Measurements from ENCODE around the gene NDUFAF7.
"Not testable (repeated sequence)": the region's sequence is repeated elsewhere in the genome, so short reads cannot be mapped to it uniquely, and the experiment has no call there.

The NDUFAF7 gene

GRCh38 chr2:37231241-37232130, at the start of gene NDUFAF7, which contains the start of gene CEBPZ:
Gene NDUFAF7, plus strand, starts transcription at chr2:37231658. Its CDS starts 48 bp downstream, at chr2:37231706.
Gene CEBPZ, minus strand, starts transcription at chr2:37231596. Its CDS starts 29 bp downstream, at chr2:37231567.
- peak; percentile 69 to 73 for DNase-seq (ENCODE audit: low read depth in 2 of 2)

- DNase-seq (ENCODE audit: low read depth in 2 of 2): no peak
Measured at GRCh38 chr2:37181726-37182684, 49.5 kb upstream of the NDUFAF7 start.

GRCh38 chr2:37188570-37188969, 42.9 kb upstream of the NDUFAF7 start, which contains the start of gene SULT6B1:
Gene SULT6B1, minus strand, starts transcription at chr2:37188670. Its CDS starts 30 bp downstream, at chr2:37188640.
- no peak for DNase-seq (ENCODE audit: low read depth in 2 of 2)

GRCh38 chr2:37189452-37190153, 41.9 kb upstream of the NDUFAF7 start:
- DNase-seq (ENCODE audit: low read depth in 2 of 2): no peak

GRCh38 chr2:37190290-37190689, 41.2 kb upstream of the NDUFAF7 start:
- no peak for DNase-seq (ENCODE audit: low read depth in 2 of 2)

- DNase-seq (ENCODE audit: low read depth in 2 of 2): no peak
Measured at GRCh38 chr2:37191253-37191652, 40.2 kb upstream of the NDUFAF7 start.

GRCh38 chr2:37191747-37192146, 39.7 kb upstream of the NDUFAF7 start:
- no peak for DNase-seq (ENCODE audit: low read depth in 2 of 2)

GRCh38 chr2:37192551-37192950, 38.9 kb upstream of the NDUFAF7 start:
- no peak for DNase-seq (ENCODE audit: low read depth in 2 of 2)

GRCh38 chr2:37195862-37196319, 35.6 kb upstream of the NDUFAF7 start:
- DNase-seq (ENCODE audit: low read depth in 2 of 2): not testable (repeated sequence)

GRCh38 chr2:37196320-37197195, 34.9 kb upstream of the NDUFAF7 start, which contains the start of gene CEBPZOS:
Gene CEBPZOS, plus strand, starts transcription at chr2:37196496. Its CDS starts 3,209 bp downstream, at chr2:37199705.
- DNase-seq (ENCODE audit: low read depth in 2 of 2): peak; percentile 85 to 87

- no peak for DNase-seq (ENCODE audit: low read depth in 2 of 2)
Measured at GRCh38 chr2:37198681-37199065, 32.8 kb upstream of the NDUFAF7 start.

GRCh38 chr2:37201208-37201607, 30.2 kb upstream of the NDUFAF7 start:
- no peak for DNase-seq (ENCODE audit: low read depth in 2 of 2)

- DNase-seq (ENCODE audit: low read depth in 2 of 2): peak; percentile 10 to 14
Measured at GRCh38 chr2:37201766-37202165, 29.7 kb upstream of the NDUFAF7 start.

- DNase-seq (ENCODE audit: low read depth in 2 of 2): no peak
Measured at GRCh38 chr2:37203708-37204107, 27.8 kb upstream of the NDUFAF7 start.

- not testable (repeated sequence) for DNase-seq (ENCODE audit: low read depth in 2 of 2)
Measured at GRCh38 chr2:37205071-37205661, 26.3 kb upstream of the NDUFAF7 start.

- no peak for DNase-seq (ENCODE audit: low read depth in 2 of 2)
Measured at GRCh38 chr2:37205689-37206341, 25.6 kb upstream of the NDUFAF7 start.

- not testable (repeated sequence) for DNase-seq (ENCODE audit: low read depth in 2 of 2)
Measured at GRCh38 chr2:37206760-37207159, 24.7 kb upstream of the NDUFAF7 start.

GRCh38 chr2:37211212-37211611, 20.2 kb upstream of the NDUFAF7 start:
- no peak for DNase-seq (ENCODE audit: low read depth in 2 of 2)

GRCh38 chr2:37211939-37212338, 19.5 kb upstream of the NDUFAF7 start:
- no peak for DNase-seq (ENCODE audit: low read depth in 2 of 2)

Measured in stimulated activated CD8-positive, alpha-beta memory T cell treated with anti-CD3 and anti-CD28 coated beads, Interleukin-2, amount 100 ng/mL, for 1 hour (primary cell).